ENCODE data around the gene TMEM201.

The TMEM201 gene

GRCh38 chr1:9654834-9655723 is 66.4 kb downstream of the TMEM201 start:
- TF ChIP-seq CTCF (IDR thresholded peaks at IDR 0.05; ENCODE audit: control insufficient read depth, insufficient read depth, low read depth, low read length, missing control alignments): no peak
- no peak for DNase-seq (ENCODE audit: low read depth)
- no peak overlapping the region for H3K4me3 ChIP-seq (ENCODE audit: control insufficient read depth, low read depth, low read length)

GRCh38 chr1:9655836-9656235 is 67.1 kb downstream of the TMEM201 start:
- no peak overlapping the region for H3K4me3 ChIP-seq (ENCODE audit: control insufficient read depth, low read depth, low read length)
- DNase-seq (ENCODE audit: low read depth): no peak
- no peak for TF ChIP-seq CTCF (IDR thresholded peaks at IDR 0.05; ENCODE audit: control insufficient read depth, insufficient read depth, low read depth, low read length, missing control alignments)

GRCh38 chr1:9657521-9658032 is 68.9 kb downstream of the TMEM201 start:
- no peak for DNase-seq (ENCODE audit: low read depth)
- no peak for TF ChIP-seq CTCF (IDR thresholded peaks at IDR 0.05; ENCODE audit: control insufficient read depth, insufficient read depth, low read depth, low read length, missing control alignments)
- H3K4me3 ChIP-seq (ENCODE audit: control insufficient read depth, low read depth, low read length): no peak overlapping the region

GRCh38 chr1:9658199-9658598 is 69.5 kb downstream of the TMEM201 start:
- no peak for TF ChIP-seq CTCF (IDR thresholded peaks at IDR 0.05; ENCODE audit: control insufficient read depth, insufficient read depth, low read depth, low read length, missing control alignments)
- DNase-seq (ENCODE audit: low read depth): no peak
- H3K4me3 ChIP-seq (ENCODE audit: control insufficient read depth, low read depth, low read length): no peak overlapping the region

DNA sequence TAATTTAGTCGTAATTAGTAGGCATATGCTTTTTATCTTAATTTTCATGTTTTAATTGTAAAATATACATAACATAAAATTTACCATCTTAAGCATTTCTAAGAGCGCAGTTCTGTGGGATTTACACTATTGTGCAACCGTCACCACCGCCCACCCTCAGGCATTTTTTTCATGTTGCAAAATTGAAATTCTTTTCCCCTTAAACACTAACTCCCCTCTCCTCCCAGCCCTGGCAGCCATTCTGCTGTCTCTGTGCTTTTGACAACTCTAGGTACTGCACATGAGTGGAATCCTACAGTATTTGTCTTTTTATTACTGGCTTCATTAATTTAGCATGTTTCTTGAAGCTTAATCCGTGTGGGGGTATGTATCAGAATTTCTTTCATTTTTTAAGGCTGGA is 70.6 kb downstream of the TMEM201 start:
- peak; percentile 45 for DNase-seq (ENCODE audit: low read depth)
- no peak overlapping the region for H3K4me3 ChIP-seq (ENCODE audit: control insufficient read depth, low read depth, low read length)
- TF ChIP-seq CTCF (IDR thresholded peaks at IDR 0.05; ENCODE audit: control insufficient read depth, insufficient read depth, low read depth, low read length, missing control alignments): no peak

- DNase-seq (ENCODE audit: low read depth): no peak
- no peak for TF ChIP-seq CTCF (IDR thresholded peaks at IDR 0.05; ENCODE audit: control insufficient read depth, insufficient read depth, low read depth, low read length, missing control alignments)
- H3K4me3 ChIP-seq (ENCODE audit: control insufficient read depth, low read depth, low read length): no peak overlapping the region
These were observed 74.5 kb downstream of the TMEM201 start for GRCh38 chr1:9663257-9663656.
